Endothelial cell of umbilical vein (primary cell): ENCODE results near the gene AFAP1L2. TPM values are rescaled to one million over a fixed set of nuclear protein-coding genes. Genes with fewer than 3 reads are reported as not detected.

Experiments
- BruUV-seq: library from RNA; stranded (reverse); fragments of 400-500 nt; replicated peaks from 2 replicates; lab custom pipeline; 2021; lab: Mats Ljungman, UMichigan
- CTCF ChIA-PET: fragments of 300-600, 350-600 bp; sonication (Branson Sonifier 250); formaldehyde crosslinking; loops from one replicate; lab custom pipeline; 2021; ENCODE audit warnings: antibody characterized with exemption, inconsistent platforms; lab: Charles Lee
- POLR2A ChIA-PET: fragments of 300-600, 350-600 bp; sonication (Branson Sonifier 250); formaldehyde crosslinking; loops from one replicate; lab custom pipeline; 2021; ENCODE audit warnings: antibody characterized with exemption, inconsistent platforms; lab: Charles Lee
- DNase-seq: peaks from one replicate; pipeline ENCODE4 v3.0.0-alpha.2; 2011; ENCODE audit warnings: low read depth, low spot score
- FAIRE-seq: peaks from 2 replicates; lab custom pipeline; 2011; peaks lifted over from hg19 to GRCh38; lab: Jason Lieb, UNC
- H2AFZ ChIP-seq: 2 replicates; pipeline ENCODE4 v1.6.0; 2012; ENCODE audit warnings: low read depth, low read length, control low read depth, inconsistent platforms
- H3K27ac ChIP-seq: 2 replicates; pipeline ENCODE4 v1.5.1; 2011; ENCODE audit warnings: low read depth, mild to moderate bottlenecking, control low read depth, low read length, moderate library complexity; ENCODE audit not compliant: insufficient read depth
- H3K27me3 ChIP-seq, 2 experiments: 2 replicates each; pipeline versions ENCODE4 v1.6.0 to v1.6.1; 2011; ENCODE audit warnings: low read length in 2 of 2, mixed read lengths in 1 of 2; ENCODE audit not compliant: control insufficient read depth in 2 of 2, insufficient read depth in 2 of 2
- H3K36me3 ChIP-seq, 2 experiments: 2 replicates in 1 of 2; 3 replicates in 1 of 2; pipeline ENCODE4 v1.5.1; 2011; ENCODE audit warnings: low read length in 2 of 2, mild to moderate bottlenecking in 1 of 2, moderate library complexity in 1 of 2; ENCODE audit not compliant: control insufficient read depth in 2 of 2, insufficient read depth in 2 of 2; ENCODE audit errors: extremely low read depth in 1 of 2
- H3K4me1 ChIP-seq: 3 replicates; pipeline ENCODE4 v1.5.1; 2011; ENCODE audit warnings: mild to moderate bottlenecking, low read length; ENCODE audit not compliant: control insufficient read depth, insufficient read depth; ENCODE audit errors: extremely low read depth
- H3K4me2 ChIP-seq: 2 replicates; pipeline ENCODE4 v1.6.1; 2011; ENCODE audit warnings: low read length, control low read depth, mixed read lengths; ENCODE audit not compliant: insufficient read depth
- H3K4me3 ChIP-seq, 3 experiments: fragments of 200-600 bp in 1 of 3; sonication (generic), shearing (Covaris generic) in 1 of 3; replicated peaks in 1 of 3; 2 replicates each; pipeline ENCODE4 v1.5.1; 2011 to 2016; ENCODE audit warnings: control low read depth in 3 of 3, low read length in 3 of 3, mild to moderate bottlenecking in 2 of 3, inconsistent platforms in 1 of 3, low read depth in 1 of 3, moderate library complexity in 1 of 3; ENCODE audit not compliant: insufficient read depth in 1 of 3
- H3K79me2 ChIP-seq: 2 replicates; pipeline ENCODE4 v1.6.0; 2012; ENCODE audit warnings: low read length, inconsistent platforms; ENCODE audit not compliant: control insufficient read depth, insufficient read depth
- H3K9ac ChIP-seq: replicated peaks from 2 replicates; pipeline ENCODE3; 2011; ENCODE audit warnings: low read length, control low read depth; ENCODE audit not compliant: insufficient read depth; ENCODE audit errors: extremely low read depth
- H3K9me1 ChIP-seq: replicated peaks from 3 replicates; pipeline ENCODE4 v1.6.0; 2011; ENCODE audit warnings: mild to moderate bottlenecking, low read length; ENCODE audit not compliant: control insufficient read depth, insufficient read depth; ENCODE audit errors: extremely low read depth
- H3K9me3 ChIP-seq: replicated peaks from 2 replicates; pipeline ENCODE4 v1.5.1; 2012; ENCODE audit warnings: low read length, inconsistent platforms; ENCODE audit not compliant: control insufficient read depth, insufficient read depth
- H4K20me1 ChIP-seq: replicated peaks from 2 replicates; pipeline ENCODE3; 2011; ENCODE audit warnings: mild to moderate bottlenecking, low read length; ENCODE audit not compliant: control insufficient read depth, insufficient read depth; ENCODE audit errors: extremely low read depth
- JUN ChIP-seq: IDR thresholded peaks from 2 replicates; pipeline ENCODE4 v1.6.1; 2011; ENCODE audit warnings: borderline replicate concordance, low read depth; ENCODE audit not compliant: insufficient read length, insufficient read depth
- MYC ChIP-seq: IDR thresholded peaks from one replicate; pipeline ENCODE4 v1.6.1; 2011; ENCODE audit warnings: mild to moderate bottlenecking, low read depth, low read length
- dilution Hi-C: fragments of 300-500 bp; cut with MboI; formaldehyde crosslinking; loops from one replicate; pipeline ENCODE4 v1.15.0; 2019; ENCODE audit warnings: low sequenced_read_pairs; ENCODE audit not compliant: extremely low pct_ligation_motif_present
- intact Hi-C: fragments of 100-400 bp; cut with micrococcal nuclease; formaldehyde crosslinking; loops from one replicate; pipeline ENCODE4 v1.10.0; 2022
- polyA plus RNA-seq, 4 experiments: library from polyadenylated mRNA; depleted of rRNA in 3 of 4; stranded (reverse) in 3 of 4; unstranded in 1 of 4; fragments of >200 nt; gene quantifications; 2 replicates each; pipeline versions ENCODE4 v1.2.1 to v1.2.3, GENCODE V29; 2011 to 2012; ENCODE audit warnings: missing spikeins in 1 of 4
- total RNA-seq: library from RNA; stranded (reverse); gene quantifications from 2 replicates; pipeline ENCODE4 v1.2.3, GENCODE V29; 2021
- TF ChIP-seq, protein P1 (sequence below): IDR thresholded peaks from 2 replicates; pipeline ENCODE4 v1.6.1; 2011; ENCODE audit not compliant: insufficient read depth, insufficient read length
- TF ChIP-seq, protein P2 (sequence below), 2 donors: IDR thresholded peaks; 1 replicate in 1 of 2; 2 replicates in 1 of 2; pipeline ENCODE4 v1.5.1; 2011; ENCODE audit warnings: low read length in 2 of 2, mild to moderate bottlenecking in 2 of 2, moderate library complexity in 2 of 2, control low read depth in 1 of 2, inconsistent platforms in 1 of 2, low read depth in 1 of 2; ENCODE audit not compliant: insufficient read depth in 1 of 2; ENCODE audit errors: extremely low read depth in 1 of 2

The AFAP1L2 gene
- total and polyA plus RNA-seq, 2 donors (not counting 3 experiments of a cell fraction or from before 2014, with no cell fraction given), result 0.90 to 4.1 TPM

- Histone ChIP-seq H3K27me3 (peaks cover 0 to 8% of the 10 kb centered on the region in 2 experiments), H3K4me2 (no peak overlapping the region), H3K36me3 (no peaks in the 10 kb centered on the region), H2AFZ (no peak overlapping the region), H3K9me1 (no peaks in the 10 kb centered on the region), H3K79me2 (no peaks in the 10 kb centered on the region), H3K27ac (no peak overlapping the region), H3K9ac (no peak overlapping the region), H3K4me3 (no peak overlapping the region), H4K20me1 (no peaks in the 10 kb centered on the region), H3K4me1 (no peaks in the 10 kb centered on the region), H3K9me3 (no peaks in the 10 kb centered on the region)
- intact Hi-C loops (no loop called here), dilution Hi-C loops (no loop called here)
- DNase-seq (no peak), FAIRE-seq (no peak)
- BruUV-seq, result no TSS peak
- TF ChIP-seq, protein P1, sequence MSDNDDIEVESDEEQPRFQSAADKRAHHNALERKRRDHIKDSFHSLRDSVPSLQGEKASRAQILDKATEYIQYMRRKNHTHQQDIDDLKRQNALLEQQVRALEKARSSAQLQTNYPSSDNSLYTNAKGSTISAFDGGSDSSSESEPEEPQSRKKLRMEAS, result no peak
- no peak for TF ChIP-seq MYC
- TF ChIP-seq, protein P2, sequence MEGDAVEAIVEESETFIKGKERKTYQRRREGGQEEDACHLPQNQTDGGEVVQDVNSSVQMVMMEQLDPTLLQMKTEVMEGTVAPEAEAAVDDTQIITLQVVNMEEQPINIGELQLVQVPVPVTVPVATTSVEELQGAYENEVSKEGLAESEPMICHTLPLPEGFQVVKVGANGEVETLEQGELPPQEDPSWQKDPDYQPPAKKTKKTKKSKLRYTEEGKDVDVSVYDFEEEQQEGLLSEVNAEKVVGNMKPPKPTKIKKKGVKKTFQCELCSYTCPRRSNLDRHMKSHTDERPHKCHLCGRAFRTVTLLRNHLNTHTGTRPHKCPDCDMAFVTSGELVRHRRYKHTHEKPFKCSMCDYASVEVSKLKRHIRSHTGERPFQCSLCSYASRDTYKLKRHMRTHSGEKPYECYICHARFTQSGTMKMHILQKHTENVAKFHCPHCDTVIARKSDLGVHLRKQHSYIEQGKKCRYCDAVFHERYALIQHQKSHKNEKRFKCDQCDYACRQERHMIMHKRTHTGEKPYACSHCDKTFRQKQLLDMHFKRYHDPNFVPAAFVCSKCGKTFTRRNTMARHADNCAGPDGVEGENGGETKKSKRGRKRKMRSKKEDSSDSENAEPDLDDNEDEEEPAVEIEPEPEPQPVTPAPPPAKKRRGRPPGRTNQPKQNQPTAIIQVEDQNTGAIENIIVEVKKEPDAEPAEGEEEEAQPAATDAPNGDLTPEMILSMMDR (IDR thresholded peaks at IDR 0.05; ENCODE audit: extremely low read depth in 1 of 2, insufficient read depth in 1 of 2, low read depth in 1 of 2, low read length in 2 of 2), result no peak
- TF ChIP-seq JUN, result no peak
- ChIA-PET POLR2A (no interaction called here), CTCF (interaction anchor here (2.2 kb wide), 1 partner anchor 15 kb away, joined by 11 read pairs; no protein-coding TSS in a partner anchor)
Observed at GRCh38 chr10:114288424-114289095, 115.7 kb downstream of the AFAP1L2 start.
